Stimulated activated naive CD8-positive, alpha-beta T cell treated with anti-CD3 and anti-CD28 coated beads, Interleukin-15, amount 100 ng/mL, for 72 hours (primary cell): ENCODE measurements around the gene CAT.

Experiments used
- ATAC-seq: fragments of 150-1000 bp; cut with Tn5 transposase; 2 replicates; pipeline ENCODE4 v1.10.0; 2021; ENCODE audit warnings: mild to moderate bottlenecking, moderate library complexity
- DNase-seq, 2 donors: peaks; one replicate each; pipeline ENCODE4 v3.0.0; 2021 to 2022
- H3K27ac Mint-ChIP-seq, 2 donors: one replicate each; pipeline ENCODE4 v1.8.0; 2022; ENCODE audit warnings: mild to moderate bottlenecking in 2 of 2, mixed read lengths in 2 of 2, moderate library complexity in 2 of 2
- H3K27me3 Mint-ChIP-seq: one replicate; pipeline ENCODE4 v1.8.0; 2022; ENCODE audit warnings: mixed read lengths
- H3K4me1 Mint-ChIP-seq: one replicate; pipeline ENCODE4 v1.8.0; 2022; ENCODE audit warnings: mild to moderate bottlenecking, mixed read lengths
- H3K4me3 Mint-ChIP-seq, 2 donors: one replicate each; pipeline ENCODE4 v1.8.0; 2022; ENCODE audit warnings: mild to moderate bottlenecking in 2 of 2, mixed read lengths in 2 of 2, moderate library complexity in 1 of 2
- H3K9me3 Mint-ChIP-seq, 2 donors: one replicate each; pipeline ENCODE4 v1.8.0; 2022; ENCODE audit warnings: mixed read lengths in 2 of 2

Gene CAT

DNA sequence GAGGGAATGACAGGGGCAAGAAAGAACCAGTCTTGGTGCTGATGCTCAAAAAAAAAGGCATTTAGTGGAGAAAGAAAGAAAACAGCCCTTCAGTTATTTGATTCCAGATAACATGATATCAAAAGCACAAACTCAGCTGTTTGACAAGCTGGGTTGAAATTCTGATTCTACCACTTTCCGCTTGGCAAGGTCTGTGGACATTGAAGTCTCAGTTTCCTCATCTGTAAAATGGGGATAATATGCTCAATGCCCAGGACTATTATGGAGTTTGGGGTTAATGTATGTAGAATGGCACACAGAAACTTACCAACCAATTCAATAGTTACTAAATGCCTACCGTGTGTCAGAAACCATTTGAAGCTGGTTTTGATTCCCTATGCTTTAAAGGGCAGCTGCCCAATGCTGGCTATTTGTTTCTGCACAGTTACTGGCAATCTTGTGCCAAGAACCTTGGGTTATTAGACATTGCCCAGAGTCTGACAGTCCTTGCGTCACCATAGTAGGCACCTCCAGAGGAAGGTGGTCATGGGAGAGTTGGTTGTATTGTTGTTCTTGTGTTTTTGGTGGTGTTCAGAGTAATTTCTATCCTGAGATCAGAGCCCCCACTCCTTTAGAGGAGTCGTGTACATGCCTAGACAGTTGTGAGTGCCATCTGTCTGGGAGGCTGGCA is 55.3 kb downstream of the CAT start:
- DNase-seq (no peak), ATAC-seq (no peak)
- Mint-ChIP-seq H3K4me3 (no peak overlapping the region), H3K27me3 (peaks cover 8% of the 10 kb centered on the region), H3K9me3 (no peaks in the 10 kb centered on the region), H3K4me1 (no peaks in the 10 kb centered on the region), H3K27ac (peak overlapping the region in 1 of 2 donors; percentile 79)

DNA sequence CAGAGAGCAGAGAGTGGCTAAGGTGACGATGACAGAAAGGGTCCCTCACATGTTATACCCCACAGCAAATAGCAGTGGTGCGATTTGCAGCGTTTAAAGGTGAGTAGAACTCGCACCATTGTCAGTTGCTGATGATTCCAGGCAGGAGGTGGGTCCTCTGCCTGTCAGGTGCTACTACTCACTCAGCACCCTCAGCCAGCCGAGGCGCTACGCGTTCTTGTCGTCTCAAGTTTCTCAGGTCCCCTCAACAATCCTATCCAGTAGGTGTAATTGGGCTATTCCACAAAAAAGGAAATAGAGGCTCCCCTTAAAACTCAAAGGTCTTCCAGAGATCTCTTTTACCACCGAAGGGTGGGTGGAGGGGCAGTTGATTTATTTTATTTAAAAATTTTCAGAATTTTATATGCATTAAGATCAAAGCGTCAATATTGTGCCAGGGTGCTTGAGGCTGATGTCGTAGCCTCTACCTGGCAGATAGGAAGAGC is 56.5 kb downstream of the CAT start:
- Mint-ChIP-seq H3K4me1 (no peaks in the 10 kb centered on the region), H3K9me3 (no peaks in the 10 kb centered on the region), H3K27me3 (peaks cover 8% of the 10 kb centered on the region), H3K4me3 (no peak overlapping the region), H3K27ac (no peak overlapping the region)
- DNase-seq (no peak), ATAC-seq (no peak)

DNA sequence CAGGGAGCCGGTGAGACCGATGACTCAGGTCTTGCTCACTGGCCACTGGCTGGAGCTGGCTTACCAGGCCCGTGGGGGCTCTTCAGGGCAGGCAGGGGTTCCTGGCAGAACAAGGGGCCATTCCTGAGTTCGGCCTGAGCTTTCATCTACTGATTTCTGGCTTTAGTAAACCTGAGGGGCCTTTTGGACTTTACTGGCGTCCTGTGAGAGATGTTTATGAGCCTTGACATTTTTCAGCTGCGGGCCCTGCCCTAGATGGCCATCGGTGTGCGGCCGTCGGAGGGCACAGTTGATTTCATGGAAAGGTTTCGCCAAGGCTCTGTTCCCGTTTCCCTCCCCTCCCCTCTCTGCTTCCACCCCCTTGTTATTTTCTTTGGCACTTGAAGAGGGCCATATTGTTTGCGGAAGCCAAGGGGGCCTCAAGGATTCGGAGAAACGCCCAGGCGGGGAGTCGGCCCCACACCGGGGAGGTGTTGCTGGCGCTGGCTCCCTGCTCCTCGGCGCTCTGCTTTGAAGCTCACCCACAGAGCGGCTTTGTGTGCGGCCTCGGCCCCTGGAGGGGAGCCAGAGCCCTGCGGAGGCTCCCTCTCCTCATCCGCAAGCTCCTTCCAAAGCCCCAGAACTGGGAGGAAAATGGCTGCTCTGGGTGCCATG is 57.1 kb downstream of the CAT start:
- no peak for ATAC-seq
- no peaks in the 10 kb centered on the region for H3K9me3 Mint-ChIP-seq

DNA sequence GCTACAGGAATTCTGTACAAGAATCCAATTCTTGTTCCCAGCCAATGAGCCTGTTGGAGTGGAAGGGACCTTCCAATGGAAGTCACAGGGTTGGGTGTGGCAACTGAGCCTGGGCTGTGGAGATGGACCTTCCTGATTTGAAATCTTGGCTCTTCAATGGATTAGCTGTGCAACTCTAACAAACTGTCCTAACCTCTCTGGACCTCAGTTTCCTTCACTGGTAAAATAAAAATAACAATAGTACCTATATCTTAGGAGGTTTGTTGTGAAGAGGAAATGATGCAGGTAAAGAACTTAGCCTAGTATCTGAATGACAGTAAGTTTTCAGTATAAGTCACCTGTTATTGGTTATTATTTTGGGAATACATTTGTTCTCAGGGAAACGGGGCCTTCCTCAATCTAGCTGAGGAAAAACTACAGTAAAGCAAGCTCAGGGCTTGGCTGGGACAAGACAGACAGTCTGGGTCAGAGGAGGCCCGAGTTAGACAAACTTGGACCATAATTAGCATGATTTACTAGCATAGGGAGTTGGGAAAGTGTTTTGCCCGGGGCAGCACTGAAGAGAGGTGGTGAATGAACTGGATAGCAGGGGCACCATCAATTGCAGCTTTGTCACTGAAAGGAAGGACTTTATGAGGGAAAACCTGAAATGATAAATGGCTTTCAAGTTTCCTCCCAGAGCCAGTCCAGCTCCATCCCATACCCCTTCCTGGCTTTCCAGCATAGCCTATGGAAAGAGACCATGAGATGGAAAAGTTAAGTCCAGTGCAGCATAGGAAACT is 61.2 kb downstream of the CAT start:
- Mint-ChIP-seq H3K27me3 (peaks cover 4% of the 10 kb centered on the region), H3K4me3 (no peak overlapping the region), H3K4me1 (no peaks in the 10 kb centered on the region), H3K27ac (no peak overlapping the region), H3K9me3 (no peaks in the 10 kb centered on the region)
- DNase-seq (no peak), ATAC-seq (no peak)

More for the DNA sequence above, 57.1 kb downstream of the CAT start:
- Mint-ChIP-seq H3K4me1 (no peaks in the 10 kb centered on the region), H3K4me3 (no peak overlapping the region), H3K27ac (no peak overlapping the region), H3K27me3 (peaks cover 8% of the 10 kb centered on the region)
- no peak for DNase-seq

DNA sequence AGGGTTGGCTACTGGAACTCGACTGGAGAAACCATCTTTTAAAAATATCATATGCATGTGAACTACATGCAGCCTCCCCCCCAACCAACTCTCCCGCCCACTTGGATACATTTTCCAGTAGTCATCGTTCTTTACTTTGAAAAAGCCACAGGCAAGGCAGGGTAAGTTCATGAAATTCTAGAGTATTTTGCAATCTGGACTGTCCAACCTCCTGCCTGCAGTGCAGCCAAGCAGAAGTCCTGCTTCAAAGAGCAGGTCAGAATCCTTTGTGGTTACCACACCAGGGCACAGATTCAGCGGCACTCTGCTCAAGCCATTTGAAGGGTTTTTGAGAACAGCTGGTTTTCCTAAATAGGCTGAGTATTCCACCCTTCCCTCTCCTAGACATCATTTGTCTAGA is 62.8 kb downstream of the CAT start:
- no peaks in the 10 kb centered on the region for H3K9me3 Mint-ChIP-seq
- H3K4me1 Mint-ChIP-seq, result no peaks in the 10 kb centered on the region
- H3K4me3 Mint-ChIP-seq, result no peak overlapping the region
- no peak for DNase-seq
- no peaks in the 10 kb centered on the region for H3K27me3 Mint-ChIP-seq
- no peak for ATAC-seq
- no peak overlapping the region for H3K27ac Mint-ChIP-seq

DNA sequence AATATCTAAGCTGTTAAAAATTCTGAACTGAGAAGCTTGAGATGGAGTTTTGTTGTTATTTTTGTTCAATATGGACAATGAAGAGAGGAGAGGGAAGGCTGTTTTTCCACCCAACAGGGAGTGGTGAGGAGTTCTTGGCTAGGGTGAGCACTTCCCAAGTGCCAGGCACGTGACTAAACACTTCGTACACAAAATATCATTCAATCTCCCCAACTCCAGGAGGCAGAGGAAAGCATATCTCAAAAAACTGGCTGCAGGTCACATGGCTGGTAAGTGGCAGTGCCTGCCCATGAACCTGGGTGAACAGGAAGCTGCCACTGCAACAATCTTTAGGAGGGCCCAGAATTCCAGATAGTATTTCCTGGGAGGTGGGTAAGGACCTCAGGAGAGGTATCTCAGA is 63.2 kb downstream of the CAT start:
- Mint-ChIP-seq H3K4me1 (no peaks in the 10 kb centered on the region), H3K4me3 (no peak overlapping the region), H3K9me3 (no peaks in the 10 kb centered on the region), H3K27me3 (no peaks in the 10 kb centered on the region), H3K27ac (no peak overlapping the region)
- DNase-seq, result no peak
- no peak for ATAC-seq

DNA sequence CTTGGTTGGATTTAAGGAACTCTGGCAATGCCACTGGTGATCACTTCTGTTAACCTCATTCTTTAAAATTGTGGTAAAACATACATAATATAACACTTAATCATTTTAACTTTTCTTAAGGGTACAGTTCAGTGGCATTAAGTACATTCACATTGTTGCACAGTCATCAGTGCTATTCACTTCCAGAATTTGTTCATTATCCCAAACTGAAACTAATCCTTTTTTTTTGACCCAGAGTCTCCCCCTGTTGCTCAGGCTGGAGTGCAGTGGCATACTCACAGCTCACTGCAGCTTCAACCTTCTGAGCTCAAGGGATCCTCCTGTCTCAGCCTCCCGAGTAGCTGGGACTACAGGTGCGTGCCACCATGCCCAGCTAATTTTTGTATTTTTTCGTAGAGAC is 64.2 kb downstream of the CAT start:
- no peak overlapping the region for H3K4me3 Mint-ChIP-seq
- H3K4me1 Mint-ChIP-seq, result no peaks in the 10 kb centered on the region
- H3K27me3 Mint-ChIP-seq, result no peaks in the 10 kb centered on the region
- no peaks in the 10 kb centered on the region for H3K9me3 Mint-ChIP-seq
- DNase-seq (no peak), ATAC-seq (no peak)
- peak overlapping the region in 1 of 2 donors; percentile 86 for H3K27ac Mint-ChIP-seq

DNA sequence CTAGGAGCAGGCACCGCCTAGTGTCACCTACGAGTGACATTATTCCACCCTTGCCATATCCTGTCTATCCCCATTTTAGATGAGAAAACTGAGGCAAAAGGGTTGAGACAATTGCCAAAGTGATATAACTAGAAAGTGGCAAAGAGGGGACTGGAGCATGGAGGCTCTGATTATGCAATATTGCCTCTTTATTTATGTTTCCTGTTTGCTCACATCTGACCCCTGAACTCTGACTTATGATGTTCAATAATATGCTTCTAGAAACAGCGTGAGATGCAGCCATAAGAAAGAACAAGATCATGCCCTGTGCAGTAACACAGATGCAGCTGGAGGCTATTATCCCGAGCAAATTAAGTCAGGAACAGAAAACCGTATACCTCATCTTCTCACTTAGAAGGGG is 67.1 kb downstream of the CAT start:
- no peaks in the 10 kb centered on the region for H3K9me3 Mint-ChIP-seq
- no peak overlapping the region for H3K27ac Mint-ChIP-seq
- no peak for ATAC-seq
- DNase-seq, result no peak
- no peak overlapping the region for H3K4me3 Mint-ChIP-seq
- H3K27me3 Mint-ChIP-seq, result no peaks in the 10 kb centered on the region
- H3K4me1 Mint-ChIP-seq, result no peaks in the 10 kb centered on the region

DNA sequence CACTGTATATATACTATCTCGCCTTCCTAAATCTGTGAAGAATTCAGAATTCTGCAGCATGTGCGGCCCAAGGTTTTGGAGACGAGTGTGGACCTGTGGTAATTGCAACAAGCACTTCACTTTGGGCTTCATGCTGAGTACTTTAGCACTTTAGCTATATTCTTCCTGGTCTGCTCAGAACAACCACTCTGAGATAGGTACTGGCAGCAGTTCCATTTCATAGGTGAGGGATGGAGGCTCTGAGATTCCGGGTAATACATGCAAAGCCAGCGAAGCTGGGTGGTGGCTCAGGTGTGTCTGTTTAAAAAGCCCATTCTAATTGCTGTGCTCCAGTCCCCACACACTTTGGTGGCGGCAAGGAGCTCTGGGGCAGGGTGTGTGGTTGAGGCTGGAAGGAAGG is 68.4 kb downstream of the CAT start:
- DNase-seq, result no peak
- no peaks in the 10 kb centered on the region for H3K9me3 Mint-ChIP-seq
- H3K27me3 Mint-ChIP-seq, result no peaks in the 10 kb centered on the region
- ATAC-seq, result no peak
- no peaks in the 10 kb centered on the region for H3K4me1 Mint-ChIP-seq
- H3K27ac Mint-ChIP-seq, result no peak overlapping the region
- no peak overlapping the region for H3K4me3 Mint-ChIP-seq

DNA sequence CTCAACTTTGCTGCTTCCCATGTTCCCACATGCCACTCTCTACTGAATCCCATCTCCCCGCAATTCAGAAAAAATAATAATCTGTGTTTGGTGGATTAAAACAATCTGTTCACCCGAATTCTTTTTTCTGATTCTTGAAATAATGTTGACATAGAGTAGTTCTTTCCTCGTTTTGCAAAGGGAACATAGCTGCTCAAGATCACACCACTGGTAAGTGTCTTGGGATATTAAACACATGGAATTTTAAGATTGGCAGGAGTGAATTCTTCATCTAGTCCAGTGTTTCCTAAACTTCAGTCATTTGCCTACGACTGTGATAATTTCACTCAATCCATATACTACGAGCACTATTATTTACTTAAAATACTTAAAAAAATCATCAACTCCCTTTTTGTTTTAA is 68.9 kb downstream of the CAT start:
- ATAC-seq (no peak), DNase-seq (no peak)
- no peaks in the 10 kb centered on the region for H3K9me3 Mint-ChIP-seq
- H3K4me3 Mint-ChIP-seq, result no peak overlapping the region
- no peaks in the 10 kb centered on the region for H3K4me1 Mint-ChIP-seq
- H3K27ac Mint-ChIP-seq, result no peak overlapping the region
- H3K27me3 Mint-ChIP-seq, result no peaks in the 10 kb centered on the region

DNA sequence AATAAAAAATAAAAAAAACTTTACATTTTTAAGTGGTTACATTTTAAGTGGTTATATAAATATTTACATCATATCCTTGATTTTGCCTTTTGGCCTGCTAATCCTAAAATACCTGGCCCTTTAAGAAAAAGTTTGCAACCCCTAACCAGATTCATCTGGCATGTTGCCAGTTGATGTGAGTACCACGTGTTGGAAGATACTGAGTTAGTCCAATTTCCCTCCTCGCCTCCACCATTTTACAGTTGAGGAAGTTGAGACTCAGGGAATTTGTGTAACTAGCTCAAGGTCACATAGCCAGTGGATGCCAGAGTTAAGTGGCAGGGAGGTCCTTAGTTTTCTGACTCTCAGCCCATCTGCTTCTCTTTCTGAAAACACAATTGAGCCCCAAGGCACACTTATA is 69.8 kb downstream of the CAT start:
- no peaks in the 10 kb centered on the region for H3K9me3 Mint-ChIP-seq
- H3K27me3 Mint-ChIP-seq, result no peaks in the 10 kb centered on the region
- no peak overlapping the region for H3K27ac Mint-ChIP-seq
- H3K4me3 Mint-ChIP-seq, result no peak overlapping the region
- no peak for ATAC-seq
- H3K4me1 Mint-ChIP-seq, result no peaks in the 10 kb centered on the region
- no peak for DNase-seq

DNA sequence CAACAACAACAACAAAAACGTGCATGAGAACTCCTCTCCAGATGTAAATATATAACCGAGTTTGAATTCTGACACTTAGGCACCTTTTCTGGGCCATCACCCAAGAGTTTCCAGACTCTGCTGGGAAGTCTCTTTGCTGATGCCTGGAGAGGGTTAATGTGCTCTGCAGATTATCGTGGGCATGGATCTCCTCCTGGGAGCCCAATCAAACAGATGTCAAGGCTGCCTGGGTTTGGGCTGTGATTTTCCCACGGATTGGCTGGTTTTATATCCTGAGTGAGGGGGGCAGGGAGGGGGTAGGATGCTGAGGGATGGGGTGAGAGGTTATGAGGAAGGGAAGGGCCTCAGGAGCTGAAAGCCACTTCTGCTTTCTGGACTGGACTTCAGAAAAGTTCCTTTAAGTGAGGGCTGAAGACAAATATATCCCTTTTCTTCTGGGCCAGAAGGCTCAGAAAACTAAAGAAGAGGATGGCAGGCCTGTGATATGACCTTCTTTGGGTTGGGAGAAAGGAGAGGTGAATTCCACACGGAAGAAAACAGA is 70.7 kb downstream of the CAT start:
- DNase-seq (no peak), ATAC-seq (no peak)
- Mint-ChIP-seq H3K4me1 (no peaks in the 10 kb centered on the region), H3K27ac (no peak overlapping the region), H3K4me3 (no peak overlapping the region), H3K9me3 (no peaks in the 10 kb centered on the region), H3K27me3 (no peaks in the 10 kb centered on the region)

DNA sequence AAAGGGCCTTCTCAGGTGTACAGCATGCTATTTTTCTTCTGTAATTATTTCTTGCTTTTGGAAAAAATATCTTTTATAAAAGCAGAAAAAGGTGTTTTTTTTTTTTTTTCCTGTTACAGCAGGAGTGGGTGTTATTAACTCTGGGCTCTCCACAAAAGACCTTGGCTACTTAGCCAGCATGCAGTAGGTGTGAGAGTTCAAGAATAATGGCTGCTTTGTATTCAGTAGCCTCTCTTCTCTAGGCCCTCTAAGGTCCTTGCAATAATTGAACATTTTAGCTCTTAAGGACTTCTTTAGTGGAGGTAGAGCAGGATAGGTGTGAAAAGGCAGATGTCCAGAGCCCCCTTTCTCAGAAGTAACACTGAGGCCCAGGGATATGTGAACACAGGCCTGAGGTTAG is 71.5 kb downstream of the CAT start:
- no peak overlapping the region for H3K27ac Mint-ChIP-seq
- no peak for ATAC-seq
- H3K9me3 Mint-ChIP-seq, result no peaks in the 10 kb centered on the region
- no peaks in the 10 kb centered on the region for H3K4me1 Mint-ChIP-seq
- no peaks in the 10 kb centered on the region for H3K27me3 Mint-ChIP-seq
- DNase-seq, result no peak
- no peak overlapping the region for H3K4me3 Mint-ChIP-seq

DNA sequence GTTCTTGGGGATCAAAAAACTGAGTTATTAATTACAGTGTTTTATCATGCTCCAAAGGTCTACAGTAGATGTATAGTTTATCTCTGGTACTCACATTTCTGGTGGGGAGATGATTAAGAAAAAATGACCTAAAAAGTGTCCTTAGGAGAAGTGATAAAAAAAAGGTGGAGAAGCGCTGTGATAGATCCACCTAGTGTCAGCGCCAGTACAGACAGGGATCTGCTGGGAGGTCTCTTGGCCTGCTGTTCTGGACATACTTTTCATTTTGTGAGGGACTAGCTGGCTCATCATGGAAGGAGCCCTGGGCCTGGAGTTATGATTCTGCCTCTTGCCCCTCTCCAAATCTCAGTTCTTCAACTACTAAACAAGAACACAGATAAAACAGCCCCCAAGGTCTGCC is 71.9 kb downstream of the CAT start:
- ATAC-seq, result no peak
- no peaks in the 10 kb centered on the region for H3K9me3 Mint-ChIP-seq
- H3K27me3 Mint-ChIP-seq, result no peaks in the 10 kb centered on the region
- H3K4me1 Mint-ChIP-seq, result no peaks in the 10 kb centered on the region
- no peak overlapping the region for H3K27ac Mint-ChIP-seq
- no peak overlapping the region for H3K4me3 Mint-ChIP-seq
- no peak for DNase-seq

DNA sequence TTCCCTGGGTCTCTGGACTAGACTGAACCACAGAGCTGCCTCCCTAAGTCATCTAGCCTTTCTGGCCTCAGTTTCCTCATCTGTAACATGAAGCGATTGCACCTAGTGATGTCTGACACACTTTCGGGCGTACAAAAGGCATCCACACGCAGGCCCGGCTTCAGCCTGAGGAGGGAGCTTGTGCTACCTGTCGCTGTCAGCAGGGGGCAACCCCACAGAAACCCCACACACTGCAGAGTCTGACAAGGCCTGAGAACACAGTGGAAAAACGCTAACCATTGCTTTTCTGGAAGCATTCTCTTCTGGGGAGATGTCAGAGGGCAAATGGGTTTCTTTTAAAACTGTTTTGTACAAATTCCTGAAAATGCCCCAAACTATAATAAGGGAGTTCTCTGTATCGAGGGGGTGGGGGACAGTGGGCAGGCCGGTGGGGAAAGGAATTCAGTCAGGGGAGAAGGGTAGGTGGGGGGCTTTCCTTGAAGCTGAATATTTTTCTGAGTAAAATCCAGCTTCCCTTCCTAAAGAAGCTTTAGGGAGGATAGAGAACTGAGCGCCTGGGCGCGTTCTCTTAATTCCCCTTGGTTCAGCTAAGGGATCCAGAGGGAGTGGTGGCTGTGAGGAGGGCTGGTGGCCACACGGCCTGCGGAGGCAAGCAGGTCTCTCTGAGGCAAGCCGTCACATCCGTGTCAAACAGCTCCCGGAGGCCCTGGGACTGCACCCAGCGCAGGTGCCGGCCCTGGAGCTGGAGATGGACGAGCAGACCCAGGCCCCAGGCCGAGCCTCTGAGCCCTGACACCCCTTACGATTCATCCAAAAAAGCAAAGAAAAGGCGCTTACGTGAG is 74.3 kb downstream of the CAT start:
- DNase-seq (peak; percentile 38 to 56), ATAC-seq (peak; percentile 92)
- H3K27ac Mint-ChIP-seq, result no peak overlapping the region
- H3K4me3 Mint-ChIP-seq, result no peak overlapping the region
- no peaks in the 10 kb centered on the region for H3K9me3 Mint-ChIP-seq
- H3K27me3 Mint-ChIP-seq, result no peaks in the 10 kb centered on the region
- no peaks in the 10 kb centered on the region for H3K4me1 Mint-ChIP-seq
